22Rv1 (cell line): ENCODE data around the gene PRG3.

Experiments used
- CTCF ChIP-seq: fragments of 450-650 bp; IDR thresholded peaks from 2 replicates; pipeline ENCODE4 v1.5.1; 2017; ENCODE audit warnings: mild to moderate bottlenecking
- ZFX ChIP-seq: fragments of 450-650 bp; IDR thresholded peaks from 2 replicates; pipeline ENCODE4 v1.6.1; 2017; ENCODE audit warnings: antibody characterized with exemption, borderline replicate concordance

DNA sequence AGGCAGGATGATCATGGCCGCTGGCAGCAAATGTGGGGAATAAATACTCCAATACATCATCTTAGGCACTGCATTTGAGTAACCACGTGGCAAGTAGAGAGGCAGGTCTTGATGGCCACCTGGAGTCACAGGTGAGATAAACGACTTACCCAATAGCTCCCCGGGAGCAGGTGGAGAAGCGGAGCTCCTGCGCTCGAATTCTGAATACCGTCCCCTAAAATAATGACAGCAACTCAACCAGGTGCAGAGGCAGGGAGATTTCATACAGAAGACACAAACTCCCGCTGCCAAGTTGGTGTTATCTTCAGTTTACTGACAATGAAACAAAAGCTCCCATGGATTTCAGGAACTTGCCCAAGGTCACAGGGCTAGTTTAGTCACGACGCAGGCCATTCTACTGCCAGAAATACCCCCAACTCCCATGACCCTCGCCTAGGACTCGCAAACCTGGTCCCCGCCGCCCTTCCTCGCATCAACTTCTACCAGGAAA lies 45.5 kb upstream of the PRG3 start:
- TF ChIP-seq CTCF (no peak), ZFX (no peak)
